K562 (cell line): Measurements from ENCODE around the gene TPRG1L. TPM values are rescaled to one million over a fixed set of nuclear protein-coding genes. Genes with fewer than 3 reads are reported as not detected.

ENCODE experiments used
- ATF3 ChIP-seq, 2 experiments: fragments of 450-650 bp in 1 of 2; sonication (generic) in 1 of 2; formaldehyde crosslinking in 1 of 2; IDR thresholded peaks in 1 of 2; conservative IDR thresholded peaks in 1 of 2; 2 replicates each; pipeline versions ENCODE4 v1.6.1 to v1.8.1; 2016 to 2023; ENCODE audit warnings: mild to moderate bottlenecking in 2 of 2, moderate library complexity in 2 of 2, inconsistent platforms in 1 of 2, missing genetic modification reagents in 1 of 2
- CREB3 ChIP-seq: fragments of 450-650 bp; conservative IDR thresholded peaks from 2 replicates; pipeline ENCODE4 v1.6.1; 2016; ENCODE audit warnings: missing genetic modification characterization, low read depth, mild to moderate bottlenecking, missing compliant biosample characterization, moderate library complexity
- CSDE1 ChIP-seq, 2 experiments: fragments of 450-650 bp; IDR thresholded peaks; 2 replicates each; pipeline ENCODE4 v1.6.1; 2016; ENCODE audit warnings: mild to moderate bottlenecking in 1 of 2
- CTBP1 ChIP-seq: fragments of 450-650 bp; IDR thresholded peaks from 2 replicates; pipeline ENCODE4 v1.6.1; 2016; ENCODE audit warnings: borderline replicate concordance
- E2F4 ChIP-seq: sonication (generic); formaldehyde crosslinking; IDR thresholded peaks from 2 replicates; pipeline ENCODE4 v1.8.0; 2022; ENCODE audit warnings: mild to moderate bottlenecking, low read depth, missing genetic modification reagents
- ESRRA ChIP-seq: fragments of 450-650 bp; IDR thresholded peaks from 2 replicates; pipeline ENCODE4 v1.6.1; 2014; ENCODE audit warnings: low read depth, mild to moderate bottlenecking, moderate library complexity, borderline replicate concordance
- FOXO4 ChIP-seq: fragments of 450-650 bp; formaldehyde crosslinking; IDR thresholded peaks from 2 replicates; pipeline ENCODE4 v1.4.0; 2020; ENCODE audit warnings: mild to moderate bottlenecking, moderate library complexity
- NFE2L1 ChIP-seq: fragments of 450-650 bp; IDR thresholded peaks from 2 replicates; pipeline ENCODE4 v1.6.1; 2016; ENCODE audit warnings: missing genetic modification characterization, low read depth, mild to moderate bottlenecking, missing compliant biosample characterization, moderate library complexity, borderline replicate concordance
- NFIX ChIP-seq: fragments of 250-450 bp; sonication (Bioruptor Pico); IDR thresholded peaks from 2 replicates; pipeline ENCODE4 v1.4.0; 2020; ENCODE audit warnings: low read depth, mild to moderate bottlenecking, moderate library complexity
- NR4A1 ChIP-seq, 2 experiments: fragments of 250-450 bp in 1 of 2; fragments of 450-650 bp in 1 of 2; sonication (Bioruptor Pico) in 1 of 2; IDR thresholded peaks; 2 replicates each; pipeline versions ENCODE4 v1.4.0 to v1.6.1; 2016 to 2020; ENCODE audit warnings: mild to moderate bottlenecking in 2 of 2, missing compliant biosample characterization in 1 of 2, missing genetic modification characterization in 1 of 2, moderate library complexity in 1 of 2
- PREB ChIP-seq: sonication (generic); formaldehyde crosslinking; IDR thresholded peaks from 2 replicates; pipeline ENCODE4 v1.8.1; 2023; ENCODE audit warnings: mild to moderate bottlenecking, missing genetic modification reagents
- RFX5 ChIP-seq: IDR thresholded peaks from 2 replicates; pipeline ENCODE4 v1.6.1; 2011; ENCODE audit warnings: low read depth, mild to moderate bottlenecking, improper control_type of control experiment, low read length
- SREBF2 ChIP-seq: sonication (generic); formaldehyde crosslinking; IDR thresholded peaks from 2 replicates; pipeline ENCODE4 v1.4.0; 2020; ENCODE audit warnings: mild to moderate bottlenecking, missing genetic modification reagents
- VEZF1 ChIP-seq: fragments of 200-800 bp; sonication (Bioruptor generic); IDR thresholded peaks from 2 replicates; pipeline ENCODE4 v1.6.1; 2017; ENCODE audit warnings: missing genetic modification characterization, missing compliant biosample characterization
- ZNF766 ChIP-seq: fragments of 200-800 bp; sonication (Bioruptor generic); conservative IDR thresholded peaks from 2 replicates; pipeline ENCODE4 v1.6.1; 2016; ENCODE audit warnings: missing genetic modification characterization, missing compliant biosample characterization
- polyA plus RNA-seq, 8 experiments: library from polyadenylated mRNA; depleted of rRNA in 4 of 8; stranded (reverse) in 5 of 8; unstranded in 3 of 8; fragments of >200 nt; fragmentation: Nextera tagmentation in 2 of 8; fragmentation: Illumina TruSeq in 1 of 8; extraction: Ambion mirVana in 2 of 8; extraction: Trizol in 1 of 8; gene quantifications; 2 replicates each; pipeline versions ENCODE4 v1.2.1 to v1.2.3, GENCODE V29; 2011 to 2014; ENCODE audit warnings: inconsistent platforms in 1 of 8, missing spikeins in 1 of 8
- total RNA-seq, 7 experiments: library from RNA; depleted of rRNA in 6 of 7; stranded (reverse); fragments of >200 nt in 6 of 7; fragmentation: Illumina TruSeq in 2 of 7; extraction: Trizol in 2 of 7; gene quantifications; 2 replicates each; pipeline versions ENCODE4 v1.2.1 to v1.2.3, GENCODE V29; 2011 to 2021; ENCODE audit warnings: low replicate concordance in 1 of 7

The TPRG1L gene
- total and polyA plus RNA-seq, 9 of the 15 experiments (the other 6 are each of a cell fraction or from before 2014, with no cell fraction given), result 1.6 to 11.0 (median 6.2) TPM

- TF ChIP-seq NR4A1 (CRISPR knock-in tag; IDR thresholded peaks at IDR 0.05), result no peak
- TF ChIP-seq NR4A1 (tag; IDR thresholded peaks at IDR 0.05), result no peak
- peak; percentile 95 for TF ChIP-seq ATF3 (IDR thresholded peaks at IDR 0.05)
- no peak for TF ChIP-seq ATF3 (CRISPR knock-in tag; conservative IDR thresholded peaks at IDR 0.05)
- no peak for TF ChIP-seq RFX5
- no peak; the same call in 1 of the 2 replicates for TF ChIP-seq VEZF1 (CRISPR knock-in tag)
- TF ChIP-seq ZNF766 (CRISPR knock-in tag), result 0 out of 2 replicates have a peak, but pooled peaks have one; percentile 15
- TF ChIP-seq PREB, result no peak
- no peak for TF ChIP-seq CSDE1 (IDR thresholded peaks at IDR 0.05)
- no peak for TF ChIP-seq FOXO4 (CRISPR knock-in tag)
- TF ChIP-seq E2F4 (CRISPR knock-in tag), result no peak
- TF ChIP-seq NFE2L1 (tag), result no peak
- TF ChIP-seq CTBP1, result peak; percentile 72
- TF ChIP-seq SREBF2, result no peak
- TF ChIP-seq ESRRA, result peak; percentile 31; the same call in 1 of the 2 replicates
- TF ChIP-seq CREB3, result no peak
- TF ChIP-seq NFIX (CRISPR knock-in tag), result no peak
- TF ChIP-seq, all 486 proteins: peak for 26
Observed at GRCh38 chr1:3604468-3604974, 20.3 kb upstream of the TPRG1L start (continued).
